Measurements from ENCODE around the gene TCF7L1.
"Not testable (repeated sequence)": the region's sequence is repeated elsewhere in the genome, so short reads cannot be mapped to it uniquely, and the experiment has no call there.

The TCF7L1 gene

DNA sequence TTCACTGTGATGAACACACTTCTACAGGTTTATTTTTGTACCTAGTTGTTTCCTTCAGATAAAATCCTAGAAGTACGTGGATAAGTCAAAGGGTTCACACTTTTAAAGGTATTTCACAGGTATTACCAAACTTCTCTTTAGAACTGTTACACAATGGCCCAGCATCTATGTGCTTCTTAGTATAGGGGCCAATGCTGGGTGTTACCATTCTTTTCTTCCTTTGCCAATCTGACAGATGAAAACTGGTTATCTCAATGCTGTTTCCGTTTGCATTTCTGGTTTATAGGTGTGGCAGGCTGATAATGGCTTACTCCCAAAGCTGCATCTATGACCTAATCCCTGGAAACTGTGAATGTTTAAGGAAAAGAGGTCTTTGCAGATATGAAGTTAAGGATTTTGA, 2.8 kb upstream of the TCF7L1 start:
- no peak for FAIRE-seq
- DNase-seq (ENCODE audit: insufficient read length, low spot score): no peak

DNA sequence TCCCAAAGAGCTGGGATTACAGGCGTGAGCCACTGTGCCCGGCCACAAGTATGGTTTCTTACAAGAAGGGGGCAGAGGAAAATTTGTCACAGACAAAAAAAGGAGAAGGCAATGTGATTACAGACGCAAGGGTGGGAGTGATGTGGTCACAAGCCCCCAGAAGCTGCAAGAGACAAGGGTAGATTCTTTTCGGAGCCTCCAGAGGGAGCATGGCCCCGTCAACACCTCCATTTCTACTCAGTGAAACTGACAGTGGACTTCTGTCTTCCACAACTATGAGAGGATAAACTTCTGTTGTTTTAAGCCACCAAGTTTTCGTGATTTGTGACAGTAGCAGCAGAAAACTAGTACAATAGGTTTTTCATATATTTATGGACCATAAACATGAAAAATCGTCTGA, 2.1 kb upstream of the TCF7L1 start:
- FAIRE-seq (no peak), DNase-seq (ENCODE audit: insufficient read length, low spot score) (no peak)

DNA sequence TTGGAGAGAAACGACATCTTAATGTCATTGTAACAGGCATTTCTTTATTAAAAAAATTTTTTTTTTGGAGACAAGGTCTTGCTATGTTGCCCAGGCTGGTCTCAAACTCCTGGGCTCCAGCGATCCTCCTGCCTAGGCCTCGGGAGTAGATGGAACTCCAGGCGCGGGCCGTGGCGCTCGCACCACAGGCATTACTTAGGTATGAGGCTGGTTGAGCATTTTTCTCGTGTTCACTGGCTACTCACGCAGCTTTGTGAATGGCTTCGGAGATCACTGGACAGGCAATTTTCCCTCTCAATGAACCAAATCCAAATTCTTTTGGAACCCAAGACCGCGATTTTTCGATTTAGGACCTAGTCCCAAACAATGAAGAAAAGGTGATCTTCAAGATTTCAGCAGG, 795 bp upstream of the TCF7L1 start:
- FAIRE-seq (no peak), DNase-seq (ENCODE audit: insufficient read length, low spot score) (no peak)

DNA sequence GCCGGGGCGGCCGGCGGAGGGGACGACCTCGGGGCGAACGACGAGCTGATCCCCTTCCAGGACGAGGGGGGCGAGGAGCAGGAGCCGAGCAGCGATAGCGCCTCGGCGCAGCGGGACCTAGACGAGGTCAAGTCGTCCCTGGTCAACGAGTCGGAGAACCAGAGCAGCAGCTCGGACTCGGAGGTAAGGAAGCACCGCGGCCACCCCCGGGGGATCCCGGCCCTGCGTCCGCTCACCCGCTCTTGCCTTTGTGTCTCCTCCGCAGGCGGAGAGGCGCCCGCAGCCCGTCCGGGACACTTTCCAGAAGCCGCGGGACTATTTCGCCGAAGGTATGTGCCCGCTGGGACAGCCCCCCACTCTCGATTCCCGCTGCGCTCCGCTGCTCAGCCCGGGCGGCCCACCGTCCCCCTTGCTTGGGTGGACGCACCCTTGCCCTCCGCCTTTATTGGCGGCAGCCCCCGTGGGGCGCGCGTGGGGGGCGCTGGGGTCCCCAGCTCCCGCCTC, 611 bp downstream of the TCF7L1 start:
- DNase-seq (ENCODE audit: insufficient read length, low spot score) (peak; percentile 29), FAIRE-seq (no peak)

DNA sequence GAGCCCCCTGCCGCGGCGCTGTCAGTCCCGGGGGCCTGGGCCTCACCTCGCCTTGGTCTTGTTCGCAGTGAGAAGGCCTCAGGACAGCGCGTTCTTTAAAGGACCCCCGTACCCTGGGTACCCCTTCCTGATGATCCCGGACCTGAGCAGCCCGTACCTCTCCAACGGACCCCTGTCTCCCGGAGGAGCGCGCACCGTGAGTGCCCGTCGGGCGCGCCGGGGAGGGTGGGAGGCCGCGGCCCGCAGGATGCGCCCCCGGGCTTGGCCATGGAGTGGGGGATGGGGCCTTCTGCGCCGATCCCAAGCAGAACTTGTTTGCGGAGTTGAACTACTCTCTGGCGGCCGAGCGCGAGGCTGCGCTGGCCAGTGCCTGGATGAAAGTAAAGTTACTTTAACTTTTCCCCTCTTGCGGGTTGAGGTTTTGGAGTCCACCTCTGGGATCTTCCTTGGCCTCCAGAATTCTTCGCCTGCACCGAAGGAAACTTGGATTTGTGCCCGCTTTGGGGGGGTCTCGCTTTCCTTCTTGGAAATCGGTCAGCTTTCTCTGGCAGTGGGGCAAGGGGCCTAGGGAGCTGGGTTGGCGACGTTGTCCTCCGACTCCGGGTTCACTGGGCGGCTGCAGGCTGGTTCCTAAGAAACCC, 1.2 kb downstream of the TCF7L1 start:
- DNase-seq (ENCODE audit: insufficient read length, low spot score) (no peak), FAIRE-seq (no peak)

DNA sequence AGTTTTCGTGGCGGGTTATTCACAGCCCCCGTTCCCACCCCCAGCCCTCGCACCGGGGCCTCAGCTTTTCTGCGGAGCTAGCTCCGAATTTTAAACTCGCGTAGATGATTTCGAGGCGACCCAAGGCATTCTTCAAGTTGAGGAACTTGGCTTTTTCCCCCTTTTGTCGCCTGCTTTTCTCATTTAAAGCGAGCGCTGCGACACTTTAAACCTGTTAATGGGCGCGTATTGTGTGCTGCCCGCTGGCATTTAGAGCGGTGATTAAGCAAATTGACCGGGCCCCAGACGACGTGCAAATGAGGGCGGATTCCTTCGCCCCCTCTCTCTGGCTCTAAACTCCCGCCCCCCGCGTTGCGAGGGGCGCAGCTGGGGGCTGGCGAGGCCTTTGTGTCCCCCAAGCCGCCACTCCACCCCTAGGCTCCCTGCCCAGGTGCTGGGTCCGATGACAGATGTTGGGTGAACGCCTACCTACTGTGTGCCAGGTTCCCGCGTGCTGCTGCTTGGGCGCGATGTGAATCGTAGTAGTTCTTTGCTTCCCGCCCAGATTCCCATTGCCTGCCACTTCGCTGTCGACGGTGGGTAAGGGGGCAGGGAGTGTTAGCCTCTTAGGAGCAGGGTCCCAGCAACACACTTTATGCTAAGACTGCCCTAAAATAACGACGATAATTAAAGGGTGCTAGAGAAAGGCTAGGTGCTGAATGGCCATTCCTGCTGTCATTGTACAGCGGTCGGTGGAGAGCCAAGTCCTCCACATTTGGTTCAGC, 1.9 kb downstream of the TCF7L1 start:
- FAIRE-seq (no peak), DNase-seq (ENCODE audit: insufficient read length, low spot score) (no peak)

DNA sequence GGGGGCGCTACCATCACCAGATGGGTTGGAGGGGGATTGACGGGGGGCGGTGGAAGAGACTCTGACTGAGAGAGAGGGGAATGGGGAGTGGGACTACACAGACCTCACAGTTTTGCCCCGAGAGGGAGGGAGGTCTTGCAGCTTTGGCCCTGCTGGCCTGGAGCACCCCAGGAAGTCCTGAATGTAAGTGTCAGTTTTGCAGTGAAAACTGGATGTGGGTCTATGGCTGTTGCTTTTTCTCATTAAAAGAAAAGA, 2.4 kb downstream of the TCF7L1 start:
- no peak for FAIRE-seq
- DNase-seq (ENCODE audit: insufficient read length, low spot score): no peak

DNA sequence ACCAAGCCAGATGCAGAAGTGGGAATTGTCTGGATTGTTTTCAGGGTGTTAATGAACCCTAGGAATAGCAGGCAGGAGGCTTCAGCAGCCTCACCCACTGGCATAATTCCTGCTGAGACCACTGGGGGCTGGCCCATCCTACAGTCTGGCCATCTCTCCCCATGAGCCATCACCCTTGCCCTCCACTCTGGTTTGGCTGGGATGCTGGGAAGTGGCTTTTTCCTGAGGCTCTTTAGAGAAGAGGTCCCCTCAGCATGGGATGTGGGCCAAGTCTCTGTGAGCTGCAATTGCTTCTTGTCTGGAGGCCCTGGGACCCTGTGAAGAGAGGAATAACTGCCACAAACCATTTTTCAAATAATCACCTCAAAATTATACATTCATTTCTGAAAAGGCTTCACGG, 4.0 kb downstream of the TCF7L1 start:
- DNase-seq (ENCODE audit: insufficient read length, low spot score) (no peak), FAIRE-seq (no peak)

DNA sequence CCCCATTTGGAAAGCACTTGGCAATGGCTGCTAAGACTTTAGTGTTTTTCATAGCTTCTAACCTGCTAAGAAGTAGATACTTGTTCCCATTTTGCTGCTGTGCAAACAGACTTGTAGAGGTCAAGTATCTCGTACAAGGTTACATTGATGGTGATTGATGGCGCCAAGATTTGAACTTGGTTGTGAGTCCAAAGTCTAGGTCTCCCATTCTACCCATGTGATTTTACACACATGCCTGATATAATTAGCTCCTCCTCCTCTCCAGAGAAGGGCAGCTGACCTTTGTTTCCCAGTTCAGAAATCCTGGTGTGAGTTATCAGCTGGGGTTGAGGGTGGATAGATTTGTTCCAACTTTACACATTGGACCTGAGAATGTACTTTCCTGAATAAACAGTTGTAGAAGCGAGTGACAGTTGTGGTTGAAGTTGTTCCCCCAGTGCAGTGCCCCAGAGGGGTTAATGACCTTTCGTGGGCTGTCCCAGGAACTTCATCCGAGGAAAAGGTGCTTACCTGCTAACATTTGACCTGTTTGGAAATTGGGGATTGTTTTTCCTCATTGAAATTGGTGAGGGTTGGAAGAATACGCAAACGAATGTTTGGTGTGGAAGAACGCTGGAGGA, 10.4 kb downstream of the TCF7L1 start:
- DNase-seq (ENCODE audit: insufficient read length, low spot score) (no peak), FAIRE-seq (no peak)

DNA sequence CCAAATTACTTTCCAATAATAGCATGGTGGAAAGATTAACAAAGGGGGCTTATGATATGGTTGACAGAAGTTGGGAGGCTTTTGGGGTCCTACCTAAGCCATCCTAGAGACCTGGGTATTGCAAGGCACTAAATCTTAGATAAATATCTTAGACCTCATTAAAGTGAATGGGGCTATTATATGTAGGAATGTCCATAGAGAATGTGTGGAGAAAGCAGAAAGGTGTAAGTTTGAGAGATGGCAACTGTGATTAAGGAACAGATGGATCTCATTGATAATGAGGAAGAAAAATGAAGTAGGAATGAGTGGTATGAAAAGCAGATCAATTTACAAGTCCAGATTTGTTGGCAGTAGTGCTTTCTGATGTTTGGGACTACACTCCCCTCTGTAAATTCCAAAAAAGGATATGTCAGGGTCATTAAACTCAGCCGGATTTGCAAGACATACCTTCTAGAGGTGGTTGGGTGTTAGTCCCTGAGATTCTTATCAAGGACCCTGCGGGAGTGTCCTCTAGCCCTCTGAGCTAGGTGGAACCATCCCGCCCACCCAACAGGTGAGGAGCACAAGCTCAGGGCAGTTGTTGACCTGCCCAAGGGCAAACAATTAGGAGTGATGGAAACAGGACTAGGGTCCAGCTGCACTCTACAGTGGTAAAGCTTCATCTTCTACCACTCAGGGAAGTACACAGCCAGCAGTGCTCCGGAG, 12.1 kb downstream of the TCF7L1 start:
- FAIRE-seq (no peak), DNase-seq (ENCODE audit: insufficient read length, low spot score) (no peak)

DNA sequence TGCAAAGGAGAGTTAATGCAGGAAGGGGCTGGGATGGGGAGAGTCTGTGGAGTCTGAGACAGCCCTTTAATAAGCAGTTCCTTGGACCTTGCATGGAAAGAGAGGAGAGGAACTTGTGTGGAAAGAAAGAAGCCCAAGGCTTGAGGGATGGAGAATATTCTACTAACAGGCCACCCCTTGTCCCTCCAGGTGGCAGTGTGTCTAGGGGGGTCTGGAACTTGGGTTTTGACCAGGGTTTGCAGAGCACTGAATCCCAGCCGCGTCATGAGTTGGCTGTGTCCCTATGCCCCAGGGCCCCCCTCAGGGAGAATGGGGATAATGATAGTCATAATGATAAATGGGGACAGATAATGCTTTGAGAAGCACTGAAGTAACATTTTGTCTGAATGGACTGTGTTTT, 15.0 kb downstream of the TCF7L1 start:
- FAIRE-seq (no peak), DNase-seq (ENCODE audit: insufficient read length, low spot score) (no peak)

DNA sequence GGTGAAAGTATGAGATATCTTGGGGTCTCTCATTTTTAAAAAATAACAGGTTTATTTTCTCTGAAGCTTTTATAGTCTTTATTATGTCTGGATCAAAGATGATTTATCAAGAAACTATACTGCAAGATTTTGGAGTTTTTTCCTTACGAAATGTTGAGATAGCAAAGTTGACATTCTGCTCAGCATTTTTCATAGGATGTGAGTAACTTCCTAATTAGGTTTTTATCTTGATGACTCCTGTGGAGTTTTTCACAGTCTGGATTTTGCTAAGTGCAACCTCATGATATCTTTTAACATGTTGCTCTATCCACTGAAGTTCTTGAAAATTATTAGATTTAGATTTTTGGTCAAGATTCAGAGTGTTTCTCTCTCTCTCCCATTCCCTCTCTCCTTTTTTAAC, 17.8 kb downstream of the TCF7L1 start:
- FAIRE-seq: no peak
- DNase-seq (ENCODE audit: insufficient read length, low spot score): no peak

DNA sequence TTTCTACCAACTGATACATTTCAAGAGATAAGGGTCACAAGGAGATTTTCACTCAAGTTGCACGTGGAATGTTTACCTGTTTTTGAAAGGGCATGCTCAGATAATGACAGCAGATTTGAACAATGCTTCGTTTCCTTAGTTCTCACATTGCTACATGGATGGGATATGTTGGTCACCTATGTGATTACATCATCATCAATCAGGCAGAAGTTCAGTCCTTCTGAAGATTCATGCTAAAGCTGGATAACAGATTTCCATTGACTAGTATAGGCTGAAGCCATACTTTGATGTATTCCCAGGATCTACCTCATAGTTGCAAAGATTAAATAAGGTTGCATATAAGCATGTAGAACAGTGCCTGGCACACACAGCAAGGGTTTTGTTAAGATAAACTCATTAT, 19.7 kb downstream of the TCF7L1 start:
- no peak for DNase-seq (ENCODE audit: insufficient read length, low spot score)
- no peak for FAIRE-seq

DNA sequence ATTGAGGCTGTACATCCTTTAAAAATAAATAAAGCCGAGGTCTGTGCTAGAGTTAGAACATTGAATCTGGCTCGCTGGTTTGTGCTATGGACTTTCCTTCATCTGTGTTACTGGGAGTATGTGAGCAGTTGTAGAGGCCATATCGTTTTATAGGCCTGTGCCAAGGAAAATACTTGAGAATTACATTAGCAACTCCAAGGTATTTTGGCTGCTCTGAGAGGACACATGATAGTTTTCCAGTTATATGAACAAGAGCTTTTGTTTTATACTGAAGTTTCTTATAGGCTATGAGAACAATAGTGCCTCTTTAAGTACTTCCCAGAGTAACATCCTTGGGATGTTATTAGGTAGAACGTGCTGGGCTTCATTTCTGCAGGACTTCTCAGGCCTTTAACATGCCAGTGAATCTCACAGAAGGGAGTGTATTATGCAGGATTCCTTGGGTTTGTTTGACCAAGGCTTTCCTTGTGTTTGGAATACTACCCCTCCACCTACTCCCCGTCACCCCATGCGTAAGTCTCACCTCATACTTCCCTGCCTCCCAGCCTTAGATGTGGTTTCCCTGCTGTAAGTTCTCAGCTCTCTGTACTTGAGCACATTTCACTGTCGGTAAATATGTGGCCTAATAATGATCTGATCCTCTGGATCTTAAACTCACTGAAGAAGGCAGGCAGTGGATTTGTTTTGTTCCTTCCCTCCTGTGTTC, 21.0 kb downstream of the TCF7L1 start:
- FAIRE-seq: no peak
- DNase-seq (ENCODE audit: insufficient read length, low spot score): no peak

DNA sequence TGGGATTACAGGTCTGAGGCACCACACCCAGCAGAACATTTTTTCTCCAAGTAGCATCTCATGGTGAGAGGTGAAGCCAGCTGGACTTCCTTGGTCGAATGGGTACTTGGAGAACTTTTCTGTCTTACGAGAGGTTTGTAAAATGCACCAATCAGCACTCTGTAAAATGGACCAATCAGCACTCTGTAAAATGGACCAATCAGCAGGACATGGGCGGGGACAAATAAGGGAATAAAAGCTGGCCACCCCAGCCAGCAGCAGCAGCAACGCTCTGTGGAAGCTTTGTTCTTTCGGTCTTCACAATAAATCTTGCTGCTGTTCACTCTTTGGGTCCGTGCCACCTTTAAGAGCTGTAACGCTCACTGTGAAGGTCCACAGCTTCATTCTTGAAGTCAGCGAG, 21.9 kb downstream of the TCF7L1 start:
- DNase-seq (ENCODE audit: insufficient read length, low spot score); FAIRE-seq: not testable (repeated sequence)

DNA sequence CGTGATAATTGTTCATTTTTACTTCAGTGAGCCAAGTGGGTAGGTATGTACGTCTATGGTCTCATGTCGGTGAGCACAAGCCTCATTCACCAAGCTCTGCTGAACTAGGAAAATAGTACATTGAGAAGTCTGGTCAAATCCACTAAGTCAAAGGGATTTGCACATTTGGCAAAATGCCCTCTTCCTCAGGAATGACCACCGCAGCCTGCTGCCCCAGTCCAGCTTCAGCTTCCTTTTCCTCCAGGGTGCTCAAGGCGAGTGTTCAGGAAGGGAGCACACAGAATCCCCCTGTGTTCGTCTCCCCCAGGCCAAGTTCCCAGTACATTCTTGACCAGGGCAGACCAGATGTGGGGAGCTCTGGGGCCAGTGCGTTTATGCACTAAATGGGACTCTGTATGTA, 23.0 kb downstream of the TCF7L1 start:
- DNase-seq (ENCODE audit: insufficient read length, low spot score) (no peak), FAIRE-seq (no peak)

DNA sequence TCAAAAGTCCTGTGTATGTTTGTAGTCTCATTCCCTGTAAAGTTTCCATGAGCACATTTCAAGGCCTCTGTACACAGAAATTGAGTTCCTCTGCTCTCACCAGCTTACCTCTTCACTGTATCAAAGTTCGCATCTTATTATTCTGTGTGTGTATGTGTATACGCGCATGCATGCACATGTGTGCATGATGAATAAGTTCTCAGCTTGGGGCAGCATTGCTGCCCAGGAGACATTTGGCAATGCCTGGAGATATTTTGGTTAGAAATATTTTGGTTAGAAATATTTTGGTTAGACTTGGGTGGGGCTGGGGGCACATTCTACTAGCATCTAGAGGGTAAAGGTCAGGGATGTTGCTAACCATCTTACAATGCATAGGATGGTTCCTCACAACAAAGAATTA, 23.4 kb downstream of the TCF7L1 start:
- FAIRE-seq: no peak
- DNase-seq (ENCODE audit: insufficient read length, low spot score): no peak

DNA sequence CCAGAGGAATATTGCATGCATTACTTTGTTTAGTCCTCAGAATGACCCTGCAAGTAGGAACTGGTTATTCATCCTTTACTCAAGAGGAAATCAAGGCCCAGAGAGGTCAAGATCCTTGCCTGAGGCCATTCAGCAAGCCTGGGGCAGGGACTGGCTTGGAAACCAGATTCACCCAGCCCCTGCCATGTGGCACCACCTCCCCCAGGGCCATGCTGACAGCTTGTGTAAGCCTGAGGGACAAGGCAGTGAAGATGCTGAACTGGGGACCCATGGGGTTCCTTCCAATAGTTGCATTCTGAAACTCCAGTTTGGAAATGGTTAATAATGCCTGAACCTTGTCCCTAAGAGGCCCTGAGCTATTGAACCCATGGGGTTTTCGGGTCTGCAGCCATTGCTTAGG, 24.2 kb downstream of the TCF7L1 start:
- no peak for FAIRE-seq

DNA sequence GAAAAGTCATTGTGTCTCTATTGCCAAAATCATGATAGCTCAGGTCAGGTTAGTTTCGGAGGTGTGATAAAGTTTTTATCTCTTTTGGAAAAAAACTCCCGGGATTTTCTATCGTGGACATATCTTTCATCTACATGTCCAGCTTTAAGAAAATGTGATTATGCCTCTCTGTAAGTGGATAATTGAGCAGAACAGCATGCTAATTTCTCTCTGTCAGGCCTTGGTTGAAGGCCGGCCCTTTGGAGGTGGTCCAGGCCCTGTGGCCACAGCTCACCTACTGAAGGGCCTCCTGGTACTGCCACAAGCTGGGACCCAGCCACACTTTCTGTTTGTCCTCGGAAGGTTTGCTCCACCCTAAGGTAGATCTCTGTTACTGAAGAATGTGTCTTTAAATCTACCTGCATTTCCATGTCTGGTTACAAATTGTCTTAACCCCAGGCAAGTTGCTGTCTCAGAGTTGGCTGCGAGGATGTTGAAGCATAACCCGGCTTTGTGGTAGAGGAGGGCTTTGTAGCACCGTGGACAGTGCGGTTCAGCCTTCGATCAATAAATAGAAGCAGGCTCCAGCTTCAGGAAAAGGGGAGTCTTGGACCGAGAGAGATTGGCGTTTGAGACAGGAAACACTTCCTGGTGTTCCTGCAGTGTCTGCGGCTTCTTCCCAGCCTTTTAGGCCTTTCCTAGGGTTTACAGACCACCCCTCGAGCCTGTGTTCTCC, 25.5 kb downstream of the TCF7L1 start:
- DNase-seq (ENCODE audit: insufficient read length, low spot score) (no peak), FAIRE-seq (no peak)

More for the DNA sequence above, 24.2 kb downstream of the TCF7L1 start:
- DNase-seq (ENCODE audit: insufficient read length, low spot score): no peak

DNA sequence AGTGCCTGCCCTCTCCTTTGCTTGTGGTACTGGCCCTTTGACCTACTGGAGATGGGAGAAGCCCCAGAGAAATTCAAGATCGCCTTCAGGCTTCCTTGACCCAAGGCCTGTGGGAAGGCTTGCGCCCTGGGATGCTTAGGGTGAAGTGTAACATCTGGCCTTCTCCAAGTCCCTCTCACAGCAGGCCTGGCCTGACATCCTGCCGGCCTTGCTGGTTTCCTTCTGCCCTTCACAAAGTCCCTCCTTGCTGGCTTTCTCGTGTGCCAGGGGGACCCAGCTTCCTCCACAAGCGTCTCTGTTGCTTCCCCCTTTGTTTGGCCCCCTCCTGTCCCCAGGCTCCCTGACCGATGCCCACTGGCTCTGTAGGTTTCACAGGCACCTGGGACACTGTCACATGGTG, 26.4 kb downstream of the TCF7L1 start:
- no peak for FAIRE-seq
- no peak for DNase-seq (ENCODE audit: insufficient read length, low spot score)

All from GM19239 (cell line).